Uterus (tissue), 2 donors: ENCODE measurements around the gene COL4A6.

Source experiments
- POLR2A ChIP-seq, 2 donors: fragments of 450-650 bp; IDR thresholded peaks; one replicate each; pipeline ENCODE4 v1.6.1; 2016; ENCODE audit warnings: antibody characterized with exemption in 2 of 2, mild to moderate bottlenecking in 1 of 2, moderate library complexity in 1 of 2
- TF ChIP-seq, protein P1 (sequence below), 4 experiments: fragments of 200-600 bp in 2 of 4; fragments of 450-650 bp in 2 of 4; sonication (generic) in 2 of 4; IDR thresholded peaks; one replicate each; pipeline ENCODE4 v1.5.1; 2016 to 2019; ENCODE audit warnings: antibody characterized with exemption in 4 of 4, mild to moderate bottlenecking in 2 of 4, moderate library complexity in 1 of 4

DNA sequence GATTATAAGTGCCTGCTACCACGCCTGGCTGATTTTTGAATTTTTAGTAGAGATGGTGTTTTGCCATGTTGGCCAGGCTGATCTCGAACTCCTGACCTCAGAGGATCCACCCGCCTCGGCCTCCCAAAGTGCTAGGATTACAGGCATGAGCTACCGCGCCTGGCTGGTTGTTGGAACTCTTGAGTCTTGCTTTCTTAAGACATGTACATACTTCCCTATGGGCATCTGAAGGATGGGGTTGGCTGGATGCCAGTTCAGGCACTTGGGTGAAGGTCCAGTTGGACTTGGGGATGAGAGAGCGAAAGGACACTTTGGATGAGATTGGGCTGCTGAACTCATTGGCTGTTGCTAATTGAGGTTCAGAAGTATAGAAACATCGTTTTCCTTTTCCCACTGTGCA lies 306.2 kb downstream of the COL4A6 start:
- no peak for TF ChIP-seq POLR2A (IDR thresholded peaks at IDR 0.05)
- TF ChIP-seq, protein P1, sequence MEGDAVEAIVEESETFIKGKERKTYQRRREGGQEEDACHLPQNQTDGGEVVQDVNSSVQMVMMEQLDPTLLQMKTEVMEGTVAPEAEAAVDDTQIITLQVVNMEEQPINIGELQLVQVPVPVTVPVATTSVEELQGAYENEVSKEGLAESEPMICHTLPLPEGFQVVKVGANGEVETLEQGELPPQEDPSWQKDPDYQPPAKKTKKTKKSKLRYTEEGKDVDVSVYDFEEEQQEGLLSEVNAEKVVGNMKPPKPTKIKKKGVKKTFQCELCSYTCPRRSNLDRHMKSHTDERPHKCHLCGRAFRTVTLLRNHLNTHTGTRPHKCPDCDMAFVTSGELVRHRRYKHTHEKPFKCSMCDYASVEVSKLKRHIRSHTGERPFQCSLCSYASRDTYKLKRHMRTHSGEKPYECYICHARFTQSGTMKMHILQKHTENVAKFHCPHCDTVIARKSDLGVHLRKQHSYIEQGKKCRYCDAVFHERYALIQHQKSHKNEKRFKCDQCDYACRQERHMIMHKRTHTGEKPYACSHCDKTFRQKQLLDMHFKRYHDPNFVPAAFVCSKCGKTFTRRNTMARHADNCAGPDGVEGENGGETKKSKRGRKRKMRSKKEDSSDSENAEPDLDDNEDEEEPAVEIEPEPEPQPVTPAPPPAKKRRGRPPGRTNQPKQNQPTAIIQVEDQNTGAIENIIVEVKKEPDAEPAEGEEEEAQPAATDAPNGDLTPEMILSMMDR (IDR thresholded peaks at IDR 0.05): no peak
